HG03025 (cell line): ENCODE measurements around the gene BRWD1.

Experiments
- ATAC-seq: cut with Tn5 transposase; IDR thresholded peaks from one replicate; pipeline ENCODE4 v1.9.1; 2021; ENCODE audit warnings: mild to moderate bottlenecking, moderate library complexity; ENCODE audit not compliant: unreplicated experiment, low FRiP score

Gene BRWD1

GRCh38 chr21:39208624-39209333 lies 104.7 kb downstream of the BRWD1 start:
- no peak for ATAC-seq

- no peak for ATAC-seq
These were observed 109.3 kb downstream of the BRWD1 start for GRCh38 chr21:39204134-39204533.

GRCh38 chr21:39198800-39199199 lies 114.6 kb downstream of the BRWD1 start:
- ATAC-seq = no peak

GRCh38 chr21:39197448-39198233 lies 115.8 kb downstream of the BRWD1 start:
- no peak for ATAC-seq

- ATAC-seq = no peak
These were observed 116.6 kb downstream of the BRWD1 start for GRCh38 chr21:39196838-39197237.

- no peak for ATAC-seq
These were observed 117.1 kb downstream of the BRWD1 start for GRCh38 chr21:39196310-39196709.

- ATAC-seq = no peak
These were observed 120.1 kb downstream of the BRWD1 start for GRCh38 chr21:39193380-39193779.

GRCh38 chr21:39189857-39190604 lies 123.4 kb downstream of the BRWD1 start:
- ATAC-seq = no peak

GRCh38 chr21:39188521-39189139 lies 124.8 kb downstream of the BRWD1 start:
- no peak for ATAC-seq

GRCh38 chr21:39187141-39187540 lies 126.3 kb downstream of the BRWD1 start:
- ATAC-seq = no peak

GRCh38 chr21:39186676-39187075 lies 126.8 kb downstream of the BRWD1 start:
- no peak for ATAC-seq

- ATAC-seq = no peak
These were observed 128.3 kb downstream of the BRWD1 start for GRCh38 chr21:39185157-39185556.

GRCh38 chr21:39184050-39184980 lies 129.1 kb downstream of the BRWD1 start:
- ATAC-seq = no peak

- peak; percentile 83 for ATAC-seq
These were observed 130.0 kb downstream of the BRWD1 start, which contains the start of gene PSMG1 for GRCh38 chr21:39183272-39184049. TSS of gene PSMG1 (minus strand) at chr21:39183451. CDS start at chr21:39183385, 66 bp downstream.

- peak; percentile 47 for ATAC-seq
These were observed 130.8 kb downstream of the BRWD1 start for GRCh38 chr21:39182484-39183271.

GRCh38 chr21:39182016-39182415 lies 131.4 kb downstream of the BRWD1 start:
- no peak for ATAC-seq

GRCh38 chr21:39181205-39181818 lies 132.1 kb downstream of the BRWD1 start:
- no peak for ATAC-seq
